ENCODE results near the gene CYP24A1. TPM values are rescaled to one million over a fixed set of nuclear protein-coding genes. Genes with fewer than 3 reads are reported as not detected.

CYP24A1 gene
- total and polyA plus RNA-seq, 2 of the 13 experiments (the other 11 are each of a cell fraction or from before 2014, with no cell fraction given), result 9.4 to 32.7 TPM

DNA sequence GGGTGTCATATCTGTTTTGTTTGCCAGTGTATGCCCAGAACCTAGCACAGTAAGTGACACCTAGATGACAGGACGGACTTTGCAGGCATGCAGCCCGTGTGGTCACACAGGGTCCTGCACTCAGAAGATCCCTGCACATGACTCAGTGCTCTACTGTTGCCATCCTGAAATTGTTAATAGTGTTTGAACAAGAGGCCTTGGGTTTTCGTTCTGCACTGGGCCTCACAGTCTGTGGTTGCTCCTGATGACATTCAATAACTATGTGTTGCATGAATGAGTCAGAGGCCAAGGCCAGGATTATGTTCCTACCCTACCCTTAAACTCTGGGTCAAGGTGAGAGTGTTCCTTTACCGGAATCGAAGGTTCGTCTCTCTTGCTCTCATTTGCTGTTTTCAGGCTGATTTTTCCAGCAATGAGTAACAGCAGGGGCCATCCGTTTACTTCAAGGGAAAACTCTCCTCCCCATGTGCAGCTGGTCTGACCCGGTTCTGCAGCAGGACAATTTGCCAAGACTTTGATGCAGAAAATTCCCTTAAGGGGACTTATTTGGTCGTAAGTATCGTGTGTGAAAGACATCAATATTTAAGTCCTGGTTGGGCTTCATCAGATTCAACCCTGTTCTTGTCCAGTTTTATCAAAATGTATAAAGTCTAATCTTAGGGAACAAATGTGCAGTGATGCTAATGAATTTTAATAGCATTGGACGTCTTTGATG lies 21.1 kb upstream of the CYP24A1 start (continued):
- TF ChIP-seq TAF15 (IDR thresholded peaks at IDR 0.05; ENCODE audit: low read depth, low read length, poor library complexity, severe bottlenecking), result no peak
- TF ChIP-seq, protein P1, sequence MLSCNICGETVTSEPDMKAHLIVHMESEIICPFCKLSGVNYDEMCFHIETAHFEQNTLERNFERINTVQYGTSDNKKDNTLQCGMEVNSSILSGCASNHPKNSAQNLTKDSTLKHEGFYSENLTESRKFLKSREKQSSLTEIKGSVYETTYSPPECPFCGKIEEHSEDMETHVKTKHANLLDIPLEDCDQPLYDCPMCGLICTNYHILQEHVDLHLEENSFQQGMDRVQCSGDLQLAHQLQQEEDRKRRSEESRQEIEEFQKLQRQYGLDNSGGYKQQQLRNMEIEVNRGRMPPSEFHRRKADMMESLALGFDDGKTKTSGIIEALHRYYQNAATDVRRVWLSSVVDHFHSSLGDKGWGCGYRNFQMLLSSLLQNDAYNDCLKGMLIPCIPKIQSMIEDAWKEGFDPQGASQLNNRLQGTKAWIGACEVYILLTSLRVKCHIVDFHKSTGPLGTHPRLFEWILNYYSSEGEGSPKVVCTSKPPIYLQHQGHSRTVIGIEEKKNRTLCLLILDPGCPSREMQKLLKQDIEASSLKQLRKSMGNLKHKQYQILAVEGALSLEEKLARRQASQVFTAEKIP (CRISPR knock-in tag; IDR thresholded peaks at IDR 0.05; ENCODE audit: borderline replicate concordance), result no peak
- TF ChIP-seq ZNF382 (CRISPR knock-in tag; IDR thresholded peaks at IDR 0.05; ENCODE audit: borderline replicate concordance), result no peak; the same call in 1 of the 2 replicates
- TF ChIP-seq ISL2 (CRISPR knock-in tag; IDR thresholded peaks at IDR 0.05), result peak; percentile 94
- TF ChIP-seq, protein P2, sequence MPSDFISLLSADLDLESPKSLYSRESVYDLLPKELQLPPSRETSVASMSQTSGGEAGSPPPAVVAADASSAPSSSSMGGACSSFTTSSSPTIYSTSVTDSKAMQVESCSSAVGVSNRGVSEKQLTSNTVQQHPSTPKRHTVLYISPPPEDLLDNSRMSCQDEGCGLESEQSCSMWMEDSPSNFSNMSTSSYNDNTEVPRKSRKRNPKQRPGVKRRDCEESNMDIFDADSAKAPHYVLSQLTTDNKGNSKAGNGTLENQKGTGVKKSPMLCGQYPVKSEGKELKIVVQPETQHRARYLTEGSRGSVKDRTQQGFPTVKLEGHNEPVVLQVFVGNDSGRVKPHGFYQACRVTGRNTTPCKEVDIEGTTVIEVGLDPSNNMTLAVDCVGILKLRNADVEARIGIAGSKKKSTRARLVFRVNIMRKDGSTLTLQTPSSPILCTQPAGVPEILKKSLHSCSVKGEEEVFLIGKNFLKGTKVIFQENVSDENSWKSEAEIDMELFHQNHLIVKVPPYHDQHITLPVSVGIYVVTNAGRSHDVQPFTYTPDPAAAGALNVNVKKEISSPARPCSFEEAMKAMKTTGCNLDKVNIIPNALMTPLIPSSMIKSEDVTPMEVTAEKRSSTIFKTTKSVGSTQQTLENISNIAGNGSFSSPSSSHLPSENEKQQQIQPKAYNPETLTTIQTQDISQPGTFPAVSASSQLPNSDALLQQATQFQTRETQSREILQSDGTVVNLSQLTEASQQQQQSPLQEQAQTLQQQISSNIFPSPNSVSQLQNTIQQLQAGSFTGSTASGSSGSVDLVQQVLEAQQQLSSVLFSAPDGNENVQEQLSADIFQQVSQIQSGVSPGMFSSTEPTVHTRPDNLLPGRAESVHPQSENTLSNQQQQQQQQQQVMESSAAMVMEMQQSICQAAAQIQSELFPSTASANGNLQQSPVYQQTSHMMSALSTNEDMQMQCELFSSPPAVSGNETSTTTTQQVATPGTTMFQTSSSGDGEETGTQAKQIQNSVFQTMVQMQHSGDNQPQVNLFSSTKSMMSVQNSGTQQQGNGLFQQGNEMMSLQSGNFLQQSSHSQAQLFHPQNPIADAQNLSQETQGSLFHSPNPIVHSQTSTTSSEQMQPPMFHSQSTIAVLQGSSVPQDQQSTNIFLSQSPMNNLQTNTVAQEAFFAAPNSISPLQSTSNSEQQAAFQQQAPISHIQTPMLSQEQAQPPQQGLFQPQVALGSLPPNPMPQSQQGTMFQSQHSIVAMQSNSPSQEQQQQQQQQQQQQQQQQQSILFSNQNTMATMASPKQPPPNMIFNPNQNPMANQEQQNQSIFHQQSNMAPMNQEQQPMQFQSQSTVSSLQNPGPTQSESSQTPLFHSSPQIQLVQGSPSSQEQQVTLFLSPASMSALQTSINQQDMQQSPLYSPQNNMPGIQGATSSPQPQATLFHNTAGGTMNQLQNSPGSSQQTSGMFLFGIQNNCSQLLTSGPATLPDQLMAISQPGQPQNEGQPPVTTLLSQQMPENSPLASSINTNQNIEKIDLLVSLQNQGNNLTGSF (CRISPR knock-in tag; IDR thresholded peaks at IDR 0.05), result no peak
- no peak; the same call in 1 of the 2 replicates for TF ChIP-seq ZNF749 (CRISPR knock-in tag; IDR thresholded peaks at IDR 0.05; ENCODE audit: borderline replicate concordance)
- peak; percentile 73; the same call in 1 of the 2 replicates for TF ChIP-seq ZNF224 (CRISPR knock-in tag; IDR thresholded peaks at IDR 0.05)
- TF ChIP-seq ZKSCAN1 (IDR thresholded peaks at IDR 0.05; ENCODE audit: low read length), result peak; percentile 58
- TF ChIP-seq AGO1 (IDR thresholded peaks at IDR 0.05; ENCODE audit: low read depth, low read length, poor library complexity, severe bottlenecking), result no peak
- TF ChIP-seq ZNF17 (CRISPR knock-in tag; IDR thresholded peaks at IDR 0.05), result no peak
- 0 out of 2 replicates have a peak, but pooled peaks have one; percentile 49 for TF ChIP-seq ZNF674 (CRISPR knock-in tag; IDR thresholded peaks at IDR 0.05; ENCODE audit: low read depth)
- TF ChIP-seq PCBP1 (IDR thresholded peaks at IDR 0.05; ENCODE audit: borderline replicate concordance, low read depth, low read length), result no peak
- TF ChIP-seq MAFK (conservative IDR thresholded peaks at IDR 0.05 in 1 of 2, IDR thresholded peaks at IDR 0.05 in 1 of 2; ENCODE audit: low read length in 2 of 2), result peak in 1 of 2 experiments; percentile 20; a peak in 2 of 4 replicates
- no peak for TF ChIP-seq ZNF232 (CRISPR knock-in tag; IDR thresholded peaks at IDR 0.05; ENCODE audit: borderline replicate concordance)
- TF ChIP-seq CBX1 (IDR thresholded peaks at IDR 0.05; ENCODE audit: low read depth), result no peak
- TF ChIP-seq, protein P3, sequence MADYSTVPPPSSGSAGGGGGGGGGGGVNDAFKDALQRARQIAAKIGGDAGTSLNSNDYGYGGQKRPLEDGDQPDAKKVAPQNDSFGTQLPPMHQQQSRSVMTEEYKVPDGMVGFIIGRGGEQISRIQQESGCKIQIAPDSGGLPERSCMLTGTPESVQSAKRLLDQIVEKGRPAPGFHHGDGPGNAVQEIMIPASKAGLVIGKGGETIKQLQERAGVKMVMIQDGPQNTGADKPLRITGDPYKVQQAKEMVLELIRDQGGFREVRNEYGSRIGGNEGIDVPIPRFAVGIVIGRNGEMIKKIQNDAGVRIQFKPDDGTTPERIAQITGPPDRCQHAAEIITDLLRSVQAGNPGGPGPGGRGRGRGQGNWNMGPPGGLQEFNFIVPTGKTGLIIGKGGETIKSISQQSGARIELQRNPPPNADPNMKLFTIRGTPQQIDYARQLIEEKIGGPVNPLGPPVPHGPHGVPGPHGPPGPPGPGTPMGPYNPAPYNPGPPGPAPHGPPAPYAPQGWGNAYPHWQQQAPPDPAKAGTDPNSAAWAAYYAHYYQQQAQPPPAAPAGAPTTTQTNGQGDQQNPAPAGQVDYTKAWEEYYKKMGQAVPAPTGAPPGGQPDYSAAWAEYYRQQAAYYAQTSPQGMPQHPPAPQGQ (CRISPR knock-in tag; IDR thresholded peaks at IDR 0.05; ENCODE audit: borderline replicate concordance), result peak; percentile 96; the same call in 1 of the 2 replicates
- 0 out of 2 replicates have a peak, but pooled peaks have one; percentile 23 for TF ChIP-seq PHF20 (CRISPR knock-in tag; IDR thresholded peaks at IDR 0.05)
- TF ChIP-seq ZNF577 (CRISPR knock-in tag; IDR thresholded peaks at IDR 0.05; ENCODE audit: borderline replicate concordance, low read depth), result no peak
- no peak for TF ChIP-seq CHCHD3 (CRISPR knock-in tag; IDR thresholded peaks at IDR 0.05)
- peak; percentile 89; the same call in 1 of the 2 replicates for TF ChIP-seq HOXA5 (CRISPR knock-in tag; IDR thresholded peaks at IDR 0.05)
